ENCODE results near the gene KLF1. TPM values are rescaled to one million over a fixed set of nuclear protein-coding genes. Genes with fewer than 3 reads are reported as not detected.
A peak's percentile ranks its signal among the peaks of the same experiment; 100 is the strongest.

The KLF1 gene
- total RNA-seq, 1 experiment from 2014 or later = not detected

GRCh38 chr19:12838182-12838885, 48.7 kb downstream of the KLF1 start, which contains the start of gene MAST1:
TSS of gene MAST1 (plus strand) at chr19:12838515. CDS start at chr19:12838573, 58 bp downstream.
- no peak for DNase-seq (ENCODE audit: low read depth)

GRCh38 chr19:12837225-12837624, 49.8 kb downstream of the KLF1 start:
- no peak for DNase-seq (ENCODE audit: low read depth)

- no peak for DNase-seq (ENCODE audit: low read depth)
Measured at GRCh38 chr19:12836529-12836863, 50.5 kb downstream of the KLF1 start.

GRCh38 chr19:12834976-12835757, 51.8 kb downstream of the KLF1 start:
- DNase-seq (ENCODE audit: low read depth) = peak; percentile 35

- DNase-seq (ENCODE audit: low read depth) = peak; percentile 23
Measured at GRCh38 chr19:12834566-12834943, 52.4 kb downstream of the KLF1 start, which contains the start of gene RTBDN. TSS of gene RTBDN (minus strand) at chr19:12834579. CDS start at chr19:12829979, 4,600 bp downstream.

Other genes starting within 250 kb of the KLF1 start
- gene MAN2B1, start 220.5 kb downstream of the KLF1 start, total RNA-seq (2014; rRNA removed; shearing (Covaris generic)) = 57.8 and 68.4 TPM in 2 replicates
- 9.6 and 10.5 TPM in 2 replicates for gene WDR83, start 220.4 kb downstream of the KLF1 start, total RNA-seq (2014; rRNA removed; shearing (Covaris generic))
- 82.7 and 108 TPM in 2 replicates for gene DHPS, start 205.3 kb downstream of the KLF1 start, total RNA-seq (2014; rRNA removed; shearing (Covaris generic))
- not detected in 2 replicates for gene GNG14, start 199.2 kb downstream of the KLF1 start, total RNA-seq (2014; rRNA removed; shearing (Covaris generic))
- 12.0 and 14.5 TPM in 2 replicates for gene FBXW9, start 190.6 kb downstream of the KLF1 start, total RNA-seq (2014; rRNA removed; shearing (Covaris generic))
- gene TNPO2, start 163.3 kb downstream of the KLF1 start, total RNA-seq (2014; rRNA removed; shearing (Covaris generic)) = 32.3 and 40.2 TPM in 2 replicates
- 272 and 329 TPM in 2 replicates for gene TRIR, start 152.5 kb downstream of the KLF1 start, total RNA-seq (2014; rRNA removed; shearing (Covaris generic))
- gene GET3, start 149.7 kb downstream of the KLF1 start, total RNA-seq (2014; rRNA removed; shearing (Covaris generic)) = 112 and 114 TPM in 2 replicates
- gene BEST2, start 135.4 kb downstream of the KLF1 start, total RNA-seq (2014; rRNA removed; shearing (Covaris generic)) = not detected in 2 replicates
- gene HOOK2, start 111.6 kb downstream of the KLF1 start, total RNA-seq (2014; rRNA removed; shearing (Covaris generic)) = 7.2 and 8.4 TPM in 2 replicates
- gene JUNB, start 95.7 kb downstream of the KLF1 start, total RNA-seq (2014; rRNA removed; shearing (Covaris generic)) = 68.3 and 92.5 TPM in 2 replicates
- 178 and 300 TPM in 2 replicates for gene PRDX2, start 85.4 kb downstream of the KLF1 start, total RNA-seq (2014; rRNA removed; shearing (Covaris generic))
- not detected in 2 replicates for gene THSD8, start 85.1 kb downstream of the KLF1 start, total RNA-seq (2014; rRNA removed; shearing (Covaris generic))
- 50.4 and 62.8 TPM in 2 replicates for gene RNASEH2A, start 80.6 kb downstream of the KLF1 start, total RNA-seq (2014; rRNA removed; shearing (Covaris generic))
- gene RTBDN, start 52.6 kb downstream of the KLF1 start, total RNA-seq (2014; rRNA removed; shearing (Covaris generic)) = 0.52 TPM in 1 of 2 replicates, not detected in the other
- gene MAST1, start 48.7 kb downstream of the KLF1 start, total RNA-seq (2014; rRNA removed; shearing (Covaris generic)) = 0.10 and 0.12 TPM in 2 replicates
- 61.0 and 62.4 TPM in 2 replicates for gene DNASE2, start 5.8 kb downstream of the KLF1 start, total RNA-seq (2014; rRNA removed; shearing (Covaris generic))
- 27.2 and 27.5 TPM in 2 replicates for gene GCDH, start 4.0 kb upstream of the KLF1 start, total RNA-seq (2014; rRNA removed; shearing (Covaris generic))
- 0.20 and 0.34 TPM in 2 replicates for gene SYCE2, start 32.1 kb upstream of the KLF1 start, total RNA-seq (2014; rRNA removed; shearing (Covaris generic))
- gene FARSA, start 46.5 kb upstream of the KLF1 start, total RNA-seq (2014; rRNA removed; shearing (Covaris generic)) = 67.2 and 86.6 TPM in 2 replicates
- gene CALR, start 51.4 kb upstream of the KLF1 start, total RNA-seq (2014; rRNA removed; shearing (Covaris generic)) = 2,061 and 2,975 TPM in 2 replicates
- 156 and 205 TPM in 2 replicates for gene RAD23A, start 58.7 kb upstream of the KLF1 start, total RNA-seq (2014; rRNA removed; shearing (Covaris generic))
- 48.1 and 54.0 TPM in 2 replicates for gene GADD45GIP1, start 70.0 kb upstream of the KLF1 start, total RNA-seq (2014; rRNA removed; shearing (Covaris generic))
- 0.62 TPM in 1 of 2 replicates, not detected in the other for gene DAND5, start 82.4 kb upstream of the KLF1 start, total RNA-seq (2014; rRNA removed; shearing (Covaris generic))
- 38.5 and 52.0 TPM in 2 replicates for gene NFIX, start 108.3 kb upstream of the KLF1 start, total RNA-seq (2014; rRNA removed; shearing (Covaris generic))
- not detected in 2 replicates for gene LYL1, start 215.7 kb upstream of the KLF1 start, total RNA-seq (2014; rRNA removed; shearing (Covaris generic))
- 19.9 and 23.0 TPM in 2 replicates for gene TRMT1, start 229.5 kb upstream of the KLF1 start, total RNA-seq (2014; rRNA removed; shearing (Covaris generic))
- 48.1 and 126 TPM in 2 replicates for gene NACC1, start 231.1 kb upstream of the KLF1 start, total RNA-seq (2014; rRNA removed; shearing (Covaris generic))